ENCODE results near the gene DPH6.

Gene DPH6

DNA sequence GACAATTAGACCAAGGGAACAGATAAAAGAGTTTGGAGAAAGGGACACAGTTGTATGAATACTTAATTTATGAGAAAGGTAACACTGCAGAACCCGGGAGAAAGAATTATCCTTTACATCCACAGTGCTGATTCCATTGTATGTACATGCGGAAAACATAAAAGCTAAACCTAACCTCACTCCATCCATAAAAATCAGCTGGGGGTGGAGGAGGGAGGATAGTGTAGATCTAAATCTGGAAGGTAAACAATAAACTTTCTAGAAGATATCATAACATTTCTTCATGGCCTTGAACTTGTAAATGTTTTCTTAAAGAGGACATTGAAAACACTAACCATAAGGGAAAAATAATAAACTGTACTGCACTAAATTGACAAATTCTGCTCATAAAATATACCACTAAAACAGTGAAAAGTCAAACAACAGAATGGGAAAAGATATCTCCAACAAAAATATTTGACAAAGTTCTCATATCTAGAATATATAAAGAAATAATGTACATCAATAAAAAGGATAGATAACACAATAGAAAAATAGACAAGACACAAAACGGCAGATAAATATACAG is 220.5 kb downstream of the DPH6 start:
- DNase-seq, result no peak

DNA sequence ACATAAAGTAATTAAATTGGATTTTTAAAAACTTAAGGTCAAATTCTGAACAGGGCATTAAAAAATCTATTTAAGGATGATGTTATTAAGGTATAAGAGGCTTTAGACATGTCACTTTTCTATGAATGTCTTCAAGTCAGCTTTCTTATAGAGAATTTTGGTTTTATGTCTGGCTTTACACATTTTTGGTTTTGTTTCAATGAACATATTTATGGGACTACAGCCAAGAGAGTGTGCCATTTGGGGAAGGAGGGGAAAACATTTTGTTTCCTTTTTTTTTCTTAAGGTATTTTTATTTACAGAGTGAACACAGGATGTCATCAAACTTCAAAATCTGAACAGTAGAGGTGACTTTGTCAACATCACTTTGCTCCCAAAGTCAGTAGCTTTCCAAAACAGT is 222.8 kb downstream of the DPH6 start:
- no peak for DNase-seq

DNA sequence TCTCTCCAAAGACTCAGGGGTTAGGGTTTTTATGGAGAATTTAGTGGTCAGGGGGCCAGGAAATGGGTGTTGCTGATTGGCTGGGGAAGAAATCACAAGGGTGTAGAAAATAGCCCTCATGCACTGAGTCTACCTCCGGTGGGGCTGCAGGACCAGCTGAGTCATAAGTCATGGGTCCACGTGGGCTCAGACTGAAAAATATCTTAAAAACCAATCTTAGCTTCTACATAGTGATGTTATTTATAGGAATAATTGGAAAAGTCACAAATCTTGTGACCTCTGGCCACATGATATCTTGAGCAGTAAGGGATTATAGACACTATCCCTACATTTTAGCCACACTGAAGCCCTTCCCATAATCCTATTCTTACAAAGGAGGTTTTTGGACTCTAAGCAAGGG is 224.0 kb downstream of the DPH6 start:
- no peak for DNase-seq

DNA sequence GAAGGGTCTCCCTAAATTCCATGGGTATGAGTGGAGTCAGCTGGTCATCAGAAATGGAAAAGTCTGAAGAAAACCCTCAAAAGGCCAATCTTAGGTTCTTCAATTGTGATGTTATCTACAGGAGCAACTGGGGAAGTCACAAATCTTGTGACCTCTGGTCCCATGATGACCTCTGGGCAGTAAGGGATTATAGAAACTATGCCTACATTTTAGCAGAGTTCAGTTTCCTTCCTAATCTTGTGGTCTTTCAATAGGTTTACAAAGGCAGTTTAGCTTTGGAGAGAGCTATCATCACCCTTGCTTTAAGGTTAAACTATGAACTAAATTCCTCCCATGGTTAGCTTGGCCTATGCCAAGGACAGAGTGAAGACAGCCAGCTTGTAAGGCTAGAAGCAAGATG is 225.1 kb downstream of the DPH6 start:
- no peak for DNase-seq
